ENCODE measurements around the gene SCUBE1. TPM values are rescaled to one million over a fixed set of nuclear protein-coding genes. Genes with fewer than 3 reads are reported as not detected.

Gene SCUBE1
- total RNA-seq (2021; fragmentation: NEBNext Ultra II Directional; extraction: Animal tissue kit (Norgen Biotek cat#: 25700)): 4.9 and 5.5 TPM in 2 replicates
- 2.3 and 5.4 TPM in 2 replicates for polyA plus RNA-seq (2011; rRNA removed)
- polyA plus RNA-seq (2011; cell fraction: cytosol; rRNA removed): 3.1 TPM
- polyA plus RNA-seq (2011; cell fraction: nucleus; rRNA removed): 14.2 TPM
- 1.1 to 3.9 TPM (median 2.9 TPM) in 4 replicates for polyA plus RNA-seq (2012, experiment 1 of 2)
- polyA plus RNA-seq (2012, experiment 2 of 2): 1.3 TPM
- 11.7 TPM for polyA plus RNA-seq (2013, experiment 1 of 2)
- 11.5 TPM for polyA plus RNA-seq (2013, experiment 2 of 2)
- 7.9 and 16.9 TPM in 2 replicates for polyA minus RNA-seq (2011; rRNA and poly(A)+ RNA removed)
- 2.4 TPM for polyA minus RNA-seq (2011; cell fraction: cytosol; rRNA and poly(A)+ RNA removed)
- 12.5 TPM for polyA minus RNA-seq (2011; cell fraction: nucleus; rRNA and poly(A)+ RNA removed)
- long read RNA-seq, experiment 1, partial matches to known transcripts: 0 of 1 reads
- long read RNA-seq, experiment 1, other reads (novel, unspliced or antisense): 1 of 1 reads
- long read RNA-seq, experiment 2: 0 reads

- peaks cover 9% of the 10 kb centered on the region; the same call in 1 of the 2 replicates for H3K23me2 ChIP-seq (ENCODE audit: low read depth, low read length)
- no peak within 1 kb of the TSS for H2BK20ac ChIP-seq (ENCODE audit: low read length)
- H3K27ac ChIP-seq (ENCODE audit: low read depth, low read length): no peak within 1 kb of the TSS
- ChIA-PET POLR2A (ENCODE audit: partially characterized antibody) (interaction anchor here (2.1 kb wide), 1 partner anchor 56 kb away, joined by 5 read pairs; no protein-coding TSS in a partner anchor), CTCF (ENCODE audit: partially characterized antibody) (interaction anchor here (1.7 to 14.2 kb wide), 6 partner anchors 11 to 111 kb away, joined by 3 to 335 read pairs (median 22); no protein-coding TSS in a partner anchor)
- peak within 1 kb of the TSS; percentile 22 for H4K8ac ChIP-seq (ENCODE audit: extremely low read depth, insufficient read depth, low read length)
- peak within 1 kb of the TSS; percentile 38 to 60 (median 42) for H3K4me3 ChIP-seq (ENCODE audit: extremely low read depth in 1 of 4, insufficient read depth in 2 of 4, low read depth in 3 of 4, low read length in 4 of 4)
- no peak within 1 kb of the TSS for H2BK120ac ChIP-seq (replicated peaks; ENCODE audit: low read depth, low read length)
- H4K91ac ChIP-seq (replicated peaks; ENCODE audit: insufficient read length, low read length): no peak within 1 kb of the TSS
- no peak within 1 kb of the TSS for H3K14ac ChIP-seq (ENCODE audit: insufficient read length)
- DNase-seq (ENCODE audit: low read depth in 1 of 2, low spot score in 2 of 2) (peak in 1 of 2 experiments; percentile 88), FAIRE-seq (no peak)
- H3K18ac ChIP-seq (ENCODE audit: extremely low read depth, low read length): no peak within 1 kb of the TSS; the same call in 1 of the 2 replicates
- H2BK12ac ChIP-seq (ENCODE audit: low read depth, low read length): no peak within 1 kb of the TSS
- H2BK5ac ChIP-seq (ENCODE audit: low read depth, low read length): no peak within 1 kb of the TSS; the same call in 1 of the 2 replicates
- no peak within 1 kb of the TSS for H3K56ac ChIP-seq (replicated peaks; ENCODE audit: insufficient read length, low read depth, low read length)
- no peak within 1 kb of the TSS for H3K23ac ChIP-seq (ENCODE audit: insufficient read length)
- peak within 1 kb of the TSS; percentile 68 to 80 for H3K4me2 ChIP-seq (ENCODE audit: insufficient read depth in 1 of 2, low read depth in 2 of 2, low read length in 2 of 2)
- WGBS, 2 experiments (ENCODE audit: extremely low coverage in 1 of 2, insufficient coverage in 1 of 2, insufficient read length in 1 of 2, insufficient replicate concordance in 2 of 2, low coverage in 1 of 2, low lambda C conversion rate in 2 of 2, missing lambda C conversion rate in 1 of 2): 0% methylated on average over 40 of the region's 56 CpGs; no CpG with 5 or more reads in 1 of the 2 experiments
- no peaks in the 10 kb centered on the region for H3K36me3 ChIP-seq (ENCODE audit: control insufficient read depth in 2 of 4, insufficient read depth in 4 of 4, low read length in 3 of 4)
- peaks cover 0 to 4% of the 10 kb centered on the region in 2 experiments for H4K20me1 ChIP-seq (replicated peaks in 1 of 2; ENCODE audit: control insufficient read depth in 1 of 2, insufficient read depth in 2 of 2, low read length in 2 of 2)
- no peak within 1 kb of the TSS for H3K4ac ChIP-seq (replicated peaks; ENCODE audit: insufficient read length, low read depth, low read length)
- H3K9ac ChIP-seq (replicated peaks in 1 of 4; ENCODE audit: extremely low read depth in 1 of 4, low read depth in 3 of 4, low read length in 3 of 4): no peak within 1 kb of the TSS
- peaks cover 22 to 48% (median 43%) of the 10 kb centered on the region in 4 experiments for H3K27me3 ChIP-seq (replicated peaks in 1 of 4; ENCODE audit: control insufficient read depth in 3 of 4, extremely low read depth in 1 of 4, insufficient read depth in 3 of 4, low read length in 3 of 4)
- no peak within 1 kb of the TSS for H2AK5ac ChIP-seq (ENCODE audit: low read depth, low read length)
- H3K4me1 ChIP-seq (replicated peaks in 1 of 4; ENCODE audit: control insufficient read depth in 3 of 4, insufficient read depth in 4 of 4, low read length in 3 of 4): peaks cover 0 to 8% (median 3%) of the 10 kb centered on the region in 4 experiments; a peak in 3 of 7 replicates
- no peak within 1 kb of the TSS for H2BK15ac ChIP-seq (ENCODE audit: low read length)
- no peaks in the 10 kb centered on the region for H3K79me1 ChIP-seq (ENCODE audit: low read depth, low read length)
- no peak within 1 kb of the TSS for H4K5ac ChIP-seq (ENCODE audit: insufficient read length, low read depth, low read length)
- H3K79me2 ChIP-seq (ENCODE audit: control insufficient read depth in 1 of 2, insufficient read depth in 2 of 2, low read length in 2 of 2): no peaks in the 10 kb centered on the region
- H3K9me3 ChIP-seq (ENCODE audit: insufficient read depth in 2 of 2, low read depth in 1 of 2, low read length in 1 of 2): no peaks in the 10 kb centered on the region
- no peak for TF ChIP-seq NRF1 (IDR thresholded peaks at IDR 0.05; ENCODE audit: low read depth, low read length)
- 0 out of 2 replicates have a peak, but pooled peaks have one; percentile 15 for TF ChIP-seq SP1 (IDR thresholded peaks at IDR 0.05; ENCODE audit: low read depth, low read length)
- TF ChIP-seq CHD2 (IDR thresholded peaks at IDR 0.05; ENCODE audit: low read length): peak; percentile 39; the same call in 1 of the 2 replicates
- TF ChIP-seq SP2 (IDR thresholded peaks at IDR 0.05; ENCODE audit: low read length): peak; percentile 34; the same call in 1 of the 2 replicates
- peak within 1 kb of the TSS; percentile 71 for H2AFZ ChIP-seq (ENCODE audit: low read length)
Observed at GRCh38 chr22:43343262-43343669, at the start of gene SCUBE1. Gene SCUBE1, minus strand, starts transcription at chr22:43343372. Its CDS starts 111 bp downstream, at chr22:43343261.
